Stomach (tissue), 9 donors: ENCODE measurements around the gene PRR11. TPM values are rescaled to one million over a fixed set of nuclear protein-coding genes. Genes with fewer than 3 reads are reported as not detected.

Experiments
- DNase-seq, 2 donors: peaks; one replicate each; pipeline versions ENCODE4 v3.0.0 to v3.0.0-alpha.2; 2013 to 2019
- H3K27ac ChIP-seq, 5 donors: fragments of 200-600 bp in 4 of 5; sonication (generic) in 4 of 5; one replicate each; pipeline ENCODE4 v1.5.1; 2013 to 2019; ENCODE audit warnings: mild to moderate bottlenecking in 1 of 5, moderate library complexity in 1 of 5
- H3K27me3 ChIP-seq, 3 donors: fragments of 200-600 bp; sonication (generic); one replicate each; pipeline ENCODE4 v1.5.1; 2017 to 2019; ENCODE audit warnings: mixed run types in 1 of 3
- H3K36me3 ChIP-seq, 4 donors: fragments of 200-600 bp; sonication (generic); 1 replicate in 3 of 4; 2 replicates in 1 of 4; pipeline ENCODE4 v1.5.1; 2016 to 2019
- H3K4me1 ChIP-seq, 4 donors: fragments of 200-600 bp; sonication (generic); one replicate each; pipeline ENCODE4 v1.5.1; 2016 to 2019
- H3K4me3 ChIP-seq, 4 donors: fragments of 200-600 bp; sonication (generic) in 3 of 4; one replicate each; pipeline ENCODE4 v1.5.1; 2016 to 2019; ENCODE audit warnings: mild to moderate bottlenecking in 1 of 4
- H3K9me3 ChIP-seq, 4 donors: fragments of 200-600 bp; sonication (generic); one replicate each; pipeline ENCODE4 v1.5.1; 2016 to 2019
- CTCF ChIP-seq, 7 experiments: fragments of 450-650 bp in 4 of 7; fragments of 200-600 bp in 3 of 7; sonication (generic) in 3 of 7; IDR thresholded peaks; one replicate each; pipeline ENCODE4 v1.5.1; 2016 to 2019; ENCODE audit warnings: antibody characterized with exemption in 7 of 7, control low read depth in 2 of 7, mild to moderate bottlenecking in 1 of 7
- EP300 ChIP-seq: sonication (generic); formaldehyde crosslinking; IDR thresholded peaks from one replicate; pipeline ENCODE4 v1.6.1; 2017; ENCODE audit warnings: antibody characterized with exemption
- POLR2A ChIP-seq, 4 donors: fragments of 450-650 bp; IDR thresholded peaks; one replicate each; pipeline ENCODE4 v1.6.1; 2016; ENCODE audit warnings: antibody characterized with exemption in 4 of 4, control low read depth in 2 of 4, mild to moderate bottlenecking in 1 of 4, moderate library complexity in 1 of 4
- POLR2AphosphoS5 ChIP-seq, 3 donors: sonication (generic); formaldehyde crosslinking; IDR thresholded peaks; one replicate each; pipeline ENCODE4 v1.6.1; 2016; ENCODE audit warnings: antibody characterized with exemption in 3 of 3
- WGBS, 5 donors: extraction: QIAGEN DNeasy Blood & Tissue Kit in 3 of 5; methylation state at CpG; one replicate each; pipeline versions ENCODE4 v1.1.5 to v1.1.7; 2013 to 2018; 5-methylcytosine and 5-hydroxymethylcytosine counted together
- intact Hi-C: fragments of 100-400 bp; cut with DNase I; formaldehyde crosslinking; loops from one replicate; pipeline ENCODE4 v1.15.1; 2023; ENCODE audit warnings: low total_unique reads
- polyA plus RNA-seq, 3 donors: library from polyadenylated mRNA; stranded (reverse); fragments of 200-250 nt; gene quantifications; one replicate each; pipeline ENCODE4 v1.2.3, GENCODE V29; 2013
- total RNA-seq, 5 donors: library from RNA; depleted of rRNA; stranded (reverse); fragments of >200 nt; gene quantifications; one replicate each; pipeline versions ENCODE4 v1.1.0 to v1.2.3, GENCODE V29; 2014 to 2016
- donor health status: healthy with polysubstance abuse.
- donor health status: Bipolar disorder and iron deficiency.
- donor health status: healthy.

The PRR11 gene
- total and polyA plus RNA-seq, 8 donors = 0.45 to 6.4 (median 1.7) TPM; not detected in 1

GRCh38 chr17:59151591-59151990 is 4.0 kb upstream of the PRR11 start:
- Histone ChIP-seq H3K9me3 (no peaks in the 10 kb centered on the region), H3K27ac (peak overlapping the region in 1 of 5 donors; percentile 6), H3K4me3 (no peak overlapping the region), H3K27me3 (no peaks in the 10 kb centered on the region), H3K4me1 (peaks cover 0 to 49% (median 29%) of the 10 kb centered on the region in 4 donors), H3K36me3 (no peaks in the 10 kb centered on the region)
- WGBS, 5 donors = 53 to 70% (median 66%) methylated on average over 1 of the region's 1 CpG
- TF ChIP-seq CTCF (IDR thresholded peaks at IDR 0.05) (no peak), POLR2A (IDR thresholded peaks at IDR 0.05) (no peak), EP300 (no peak), POLR2AphosphoS5 (IDR thresholded peaks at IDR 0.05) (no peak)
- intact Hi-C loops = no loop called here
- DNase-seq = no peak

GRCh38 chr17:59152925-59153324 is 2.6 kb upstream of the PRR11 start:
- Histone ChIP-seq H3K9me3 (no peaks in the 10 kb centered on the region), H3K36me3 (no peaks in the 10 kb centered on the region), H3K4me1 (peaks cover 0 to 53% (median 30%) of the 10 kb centered on the region in 4 donors), H3K4me3 (no peak overlapping the region), H3K27ac (no peak overlapping the region), H3K27me3 (no peaks in the 10 kb centered on the region)
- DNase-seq = no peak
- 58 to 81% (median 62%) methylated on average over 1 of the region's 1 CpG for WGBS, 5 donors
- TF ChIP-seq EP300 (no peak), POLR2A (IDR thresholded peaks at IDR 0.05) (no peak), POLR2AphosphoS5 (IDR thresholded peaks at IDR 0.05) (no peak), CTCF (IDR thresholded peaks at IDR 0.05) (no peak)
- intact Hi-C loops = no loop called here

GRCh38 chr17:59154292-59154720 is 1.2 kb upstream of the PRR11 start:
- Histone ChIP-seq H3K36me3 (no peaks in the 10 kb centered on the region), H3K4me1 (peaks cover 0 to 53% (median 30%) of the 10 kb centered on the region in 4 donors), H3K27ac (peak overlapping the region; percentile 79 to 90 (median 87)), H3K4me3 (peak overlapping the region; percentile 72 to 92 (median 76)), H3K27me3 (no peaks in the 10 kb centered on the region), H3K9me3 (no peaks in the 10 kb centered on the region)
- DNase-seq = peak; percentile 37 to 76
- WGBS, 5 donors = 0 to 1% (median 0%) methylated on average over 25 of the region's 25 CpGs
- no peak for TF ChIP-seq CTCF (IDR thresholded peaks at IDR 0.05)
- TF ChIP-seq EP300 = no peak
- no peak for TF ChIP-seq POLR2A (IDR thresholded peaks at IDR 0.05)
- TF ChIP-seq POLR2AphosphoS5 (IDR thresholded peaks at IDR 0.05) = no peak
- intact Hi-C loops = no loop called here

- Histone ChIP-seq H3K4me3 (peak within 1 kb of the TSS; percentile 72 to 92 (median 76)), H3K4me1 (peaks cover 0 to 53% (median 30%) of the 10 kb centered on the region in 4 donors), H3K36me3 (no peaks in the 10 kb centered on the region), H3K9me3 (no peaks in the 10 kb centered on the region), H3K27me3 (no peaks in the 10 kb centered on the region), H3K27ac (peak within 1 kb of the TSS; percentile 79 to 90 (median 87))
- TF ChIP-seq CTCF (IDR thresholded peaks at IDR 0.05) (no peak), EP300 (no peak), POLR2AphosphoS5 (IDR thresholded peaks at IDR 0.05) (peak in 2 of 3 donors; percentile 3 to 71), POLR2A (IDR thresholded peaks at IDR 0.05) (no peak)
- peak; percentile 97 to 99 for DNase-seq
- WGBS, 5 donors = 0 to 1% (median 0%) methylated on average over 32 to 39 of the region's 39 CpGs
- intact Hi-C loops = no loop called here
Measured at GRCh38 chr17:59154721-59155438, 666 bp upstream of the PRR11 start, which contains the start of gene SKA2. TSS of gene SKA2 (minus strand) at chr17:59155186. CDS start at chr17:59155163, 23 bp downstream.
